Lung (tissue), 12 donors: ENCODE measurements around the gene MYO18B. TPM values are rescaled to one million over a fixed set of nuclear protein-coding genes. Genes with fewer than 3 reads are reported as not detected.

Source experiments
- ATAC-seq: fragments of 200-7000 bp; cut with Tn5 transposase; one replicate; pipeline ENCODE4 v1.9.1; 2020; ENCODE audit warnings: moderate number of reproducible peaks; ENCODE audit not compliant: insufficient read depth, low FRiP score
- DNase-seq, 3 donors: peaks; one replicate each; pipeline ENCODE4 v3.0.0-alpha.2; 2013 to 2017
- H3K27ac ChIP-seq, 2 donors: one replicate each; pipeline ENCODE4 v1.5.1; 2013; ENCODE audit warnings: mild to moderate bottlenecking in 2 of 2, moderate library complexity in 2 of 2, control low read depth in 1 of 2, inconsistent platforms in 1 of 2, low read depth in 1 of 2, low read length in 1 of 2
- H3K27me3 ChIP-seq, 3 donors: one replicate each; pipeline ENCODE4 v1.5.1; 2013; ENCODE audit warnings: low read length in 2 of 3; ENCODE audit not compliant: control insufficient read depth in 3 of 3, insufficient read depth in 3 of 3
- H3K36me3 ChIP-seq, 4 donors: one replicate each; pipeline ENCODE4 v1.5.1; 2013; ENCODE audit warnings: low read length in 4 of 4, mild to moderate bottlenecking in 1 of 4, moderate library complexity in 1 of 4; ENCODE audit not compliant: control insufficient read depth in 4 of 4, insufficient read depth in 4 of 4
- H3K4me1 ChIP-seq, 5 donors: one replicate each; pipeline ENCODE4 v1.5.1; 2013; ENCODE audit warnings: low read length in 5 of 5, mild to moderate bottlenecking in 2 of 5, moderate library complexity in 1 of 5; ENCODE audit not compliant: control insufficient read depth in 5 of 5, insufficient read depth in 5 of 5
- H3K4me3 ChIP-seq: one replicate; pipeline ENCODE4 v1.5.1; 2013; ENCODE audit warnings: mild to moderate bottlenecking, control low read depth, moderate library complexity
- H3K9ac ChIP-seq, 2 donors: one replicate each; pipeline ENCODE4 v1.5.1; 2013; ENCODE audit warnings: low read length in 2 of 2, control low read depth in 1 of 2; ENCODE audit not compliant: insufficient read depth in 1 of 2
- H3K9me3 ChIP-seq, 4 donors: one replicate each; pipeline ENCODE4 v1.5.1; 2013; ENCODE audit warnings: low read length in 3 of 4, mild to moderate bottlenecking in 1 of 4, moderate library complexity in 1 of 4; ENCODE audit not compliant: control insufficient read depth in 4 of 4, insufficient read depth in 3 of 4
- WGBS, 2 donors: extraction: QIAGEN DNeasy Blood & Tissue Kit; methylation state at CpG; one replicate each; pipeline ENCODE4 v1.1.7; 2013; 5-methylcytosine and 5-hydroxymethylcytosine counted together
- polyA plus RNA-seq, 2 donors: library from polyadenylated mRNA; stranded (reverse); fragments of 200-250 nt; gene quantifications; one replicate each; pipeline ENCODE4 v1.2.1, GENCODE V29; 2013
- total RNA-seq, 2 donors: library from RNA; depleted of rRNA in 1 of 2; stranded (reverse); fragments of >200 nt in 1 of 2; gene quantifications; one replicate each; pipeline ENCODE4 v1.2.1, GENCODE V29; 2014 to 2021
- TF ChIP-seq, protein P1 (sequence below): IDR thresholded peaks from 2 replicates; pipeline ENCODE4 v1.5.1; 2012; ENCODE audit warnings: mild to moderate bottlenecking; ENCODE audit errors: control extremely low read depth, extremely low read depth
- donor health status: control.
- donor health status: control.
- donor health status: Bipolar disorder and iron deficiency.
- donor health status: healthy.
- donor health status: DM: yes; HTN: yes; CAD: no.

Gene MYO18B
- total and polyA plus RNA-seq, 4 donors = 0.02 to 0.71 (median 0.07) TPM

DNA sequence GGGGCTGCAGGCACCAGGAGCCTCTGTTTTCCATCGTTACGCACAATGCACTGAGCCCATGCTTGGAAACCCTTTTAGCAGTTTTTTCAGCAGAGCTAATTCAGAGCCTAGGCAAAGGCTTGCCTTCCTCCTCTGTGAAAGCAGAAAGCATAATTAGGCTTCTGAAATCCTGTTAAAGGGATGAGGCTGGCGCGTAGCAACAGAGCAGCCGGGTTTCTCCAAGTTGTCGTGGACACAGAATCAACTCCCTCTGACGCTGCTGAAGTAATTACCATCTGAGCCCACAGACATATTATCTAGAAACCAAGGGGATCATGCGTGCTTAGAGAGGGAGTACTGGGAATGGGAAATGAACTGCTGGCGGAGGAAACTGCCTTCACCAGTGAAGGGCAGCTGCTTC is 85.4 kb downstream of the MYO18B start:
- Histone ChIP-seq H3K27ac (no peak overlapping the region), H3K9me3 (peaks cover 0 to 5% (median under 1%) of the 10 kb centered on the region in 4 donors), H3K4me1 (no peaks in the 10 kb centered on the region), H3K4me3 (no peak overlapping the region), H3K27me3 (peaks cover 0 to 6% (median 4%) of the 10 kb centered on the region in 3 donors), H3K36me3 (peaks cover 0 to 9% (median 0%) of the 10 kb centered on the region in 4 donors), H3K9ac (no peak overlapping the region)
- WGBS, 2 donors = 77 to 84% methylated on average over 9 of the region's 9 CpGs
- ATAC-seq (no peak), DNase-seq (no peak)
- TF ChIP-seq, protein P1, sequence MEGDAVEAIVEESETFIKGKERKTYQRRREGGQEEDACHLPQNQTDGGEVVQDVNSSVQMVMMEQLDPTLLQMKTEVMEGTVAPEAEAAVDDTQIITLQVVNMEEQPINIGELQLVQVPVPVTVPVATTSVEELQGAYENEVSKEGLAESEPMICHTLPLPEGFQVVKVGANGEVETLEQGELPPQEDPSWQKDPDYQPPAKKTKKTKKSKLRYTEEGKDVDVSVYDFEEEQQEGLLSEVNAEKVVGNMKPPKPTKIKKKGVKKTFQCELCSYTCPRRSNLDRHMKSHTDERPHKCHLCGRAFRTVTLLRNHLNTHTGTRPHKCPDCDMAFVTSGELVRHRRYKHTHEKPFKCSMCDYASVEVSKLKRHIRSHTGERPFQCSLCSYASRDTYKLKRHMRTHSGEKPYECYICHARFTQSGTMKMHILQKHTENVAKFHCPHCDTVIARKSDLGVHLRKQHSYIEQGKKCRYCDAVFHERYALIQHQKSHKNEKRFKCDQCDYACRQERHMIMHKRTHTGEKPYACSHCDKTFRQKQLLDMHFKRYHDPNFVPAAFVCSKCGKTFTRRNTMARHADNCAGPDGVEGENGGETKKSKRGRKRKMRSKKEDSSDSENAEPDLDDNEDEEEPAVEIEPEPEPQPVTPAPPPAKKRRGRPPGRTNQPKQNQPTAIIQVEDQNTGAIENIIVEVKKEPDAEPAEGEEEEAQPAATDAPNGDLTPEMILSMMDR = no peak

GRCh38 chr22:25828422-25828821 is 86.4 kb downstream of the MYO18B start:
- Histone ChIP-seq H3K27me3 (peaks cover 0 to 6% (median 4%) of the 10 kb centered on the region in 3 donors), H3K4me3 (no peak overlapping the region), H3K4me1 (no peaks in the 10 kb centered on the region), H3K36me3 (peaks cover 0 to 9% (median 0%) of the 10 kb centered on the region in 4 donors), H3K27ac (no peak overlapping the region), H3K9me3 (peaks cover 0 to 5% (median 0%) of the 10 kb centered on the region in 4 donors), H3K9ac (no peak overlapping the region)
- TF ChIP-seq, protein P1 = no peak
- no peak for DNase-seq
- no peak for ATAC-seq

DNA sequence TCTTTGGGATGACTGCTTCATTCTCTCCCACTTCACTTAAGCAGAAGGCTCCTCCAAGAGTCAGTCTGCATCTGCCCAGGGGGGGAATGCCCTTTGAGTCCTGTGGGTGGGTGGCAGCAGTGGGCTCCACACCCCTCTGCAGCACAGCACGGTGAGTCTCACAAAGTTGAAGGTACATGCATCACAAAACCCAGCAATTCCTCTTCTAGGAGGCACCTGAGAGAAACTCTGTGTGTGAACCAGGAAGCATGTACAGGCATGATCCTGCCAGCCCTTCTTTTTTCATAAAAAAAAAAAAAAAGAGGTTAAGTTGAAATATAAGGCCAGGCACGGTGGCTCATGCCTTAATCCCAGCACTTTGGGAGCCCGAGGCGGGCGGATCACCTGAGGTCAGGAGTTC is 87.2 kb downstream of the MYO18B start:
- H3K9ac ChIP-seq = no peak overlapping the region
- H3K27ac ChIP-seq = no peak overlapping the region
- no peak for DNase-seq
- peaks cover 0 to 5% (median 0%) of the 10 kb centered on the region in 4 donors for H3K9me3 ChIP-seq
- 88 to 96% methylated on average over 5 of the region's 5 CpGs for WGBS, 2 donors
- H3K4me3 ChIP-seq = no peak overlapping the region
- peaks cover 0 to 9% (median 0%) of the 10 kb centered on the region in 4 donors for H3K36me3 ChIP-seq
- peaks cover 0 to 6% (median 4%) of the 10 kb centered on the region in 3 donors for H3K27me3 ChIP-seq
- TF ChIP-seq, protein P1 = no peak
- no peaks in the 10 kb centered on the region for H3K4me1 ChIP-seq
- ATAC-seq = no peak
